Measurements from ENCODE around the gene KLHL5.

DNA sequence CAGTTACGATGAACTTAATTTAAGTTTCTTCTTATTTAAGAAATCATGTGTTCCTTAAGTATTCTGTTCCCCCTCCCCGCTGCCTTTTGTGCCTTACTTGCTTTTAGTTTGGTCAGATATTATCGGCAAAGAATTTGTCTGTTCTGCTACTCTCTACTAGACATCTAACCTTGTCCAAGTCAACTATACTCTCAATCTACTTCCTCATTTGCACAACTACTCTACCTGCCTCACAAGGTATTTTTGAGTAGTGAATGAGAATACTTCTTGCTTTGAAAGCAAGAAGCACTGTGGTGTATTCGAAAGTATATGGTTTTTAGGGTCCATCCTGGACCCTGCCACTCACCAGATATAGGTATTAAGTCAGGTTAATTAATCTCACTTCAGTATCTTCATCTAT lies 8.0 kb upstream of the KLHL5 start:
- TF ChIP-seq EZH2phosphoT487 (conservative IDR thresholded peaks at IDR 0.05; ENCODE audit: low read length): no peak
- TF ChIP-seq, protein P1, sequence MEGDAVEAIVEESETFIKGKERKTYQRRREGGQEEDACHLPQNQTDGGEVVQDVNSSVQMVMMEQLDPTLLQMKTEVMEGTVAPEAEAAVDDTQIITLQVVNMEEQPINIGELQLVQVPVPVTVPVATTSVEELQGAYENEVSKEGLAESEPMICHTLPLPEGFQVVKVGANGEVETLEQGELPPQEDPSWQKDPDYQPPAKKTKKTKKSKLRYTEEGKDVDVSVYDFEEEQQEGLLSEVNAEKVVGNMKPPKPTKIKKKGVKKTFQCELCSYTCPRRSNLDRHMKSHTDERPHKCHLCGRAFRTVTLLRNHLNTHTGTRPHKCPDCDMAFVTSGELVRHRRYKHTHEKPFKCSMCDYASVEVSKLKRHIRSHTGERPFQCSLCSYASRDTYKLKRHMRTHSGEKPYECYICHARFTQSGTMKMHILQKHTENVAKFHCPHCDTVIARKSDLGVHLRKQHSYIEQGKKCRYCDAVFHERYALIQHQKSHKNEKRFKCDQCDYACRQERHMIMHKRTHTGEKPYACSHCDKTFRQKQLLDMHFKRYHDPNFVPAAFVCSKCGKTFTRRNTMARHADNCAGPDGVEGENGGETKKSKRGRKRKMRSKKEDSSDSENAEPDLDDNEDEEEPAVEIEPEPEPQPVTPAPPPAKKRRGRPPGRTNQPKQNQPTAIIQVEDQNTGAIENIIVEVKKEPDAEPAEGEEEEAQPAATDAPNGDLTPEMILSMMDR (IDR thresholded peaks at IDR 0.05; ENCODE audit: insufficient read depth, low read length, poor library complexity, severe bottlenecking): no peak
